ENCODE measurements around the gene CLCN7.

- TF ChIP-seq USF2 (IDR thresholded peaks at IDR 0.05; ENCODE audit: low read depth, low read length): no peak
- TF ChIP-seq CTCF (conservative IDR thresholded peaks at IDR 0.05; ENCODE audit: low read depth, low read length): peak; percentile 30; the same call in 1 of the 2 replicates
- TF ChIP-seq RFX5 (IDR thresholded peaks at IDR 0.05; ENCODE audit: low read depth, low read length): no peak
- TF ChIP-seq POLR2A (IDR thresholded peaks at IDR 0.05; ENCODE audit: low read depth, low read length): no peak
- TF ChIP-seq MAZ (IDR thresholded peaks at IDR 0.05; ENCODE audit: borderline replicate concordance, low read depth, low read length): no peak
- TF ChIP-seq SMC3 (IDR thresholded peaks at IDR 0.05; ENCODE audit: low read depth, low read length): 0 out of 2 replicates have a peak, but pooled peaks have one; percentile 29
- peak; percentile 26 for TF ChIP-seq RAD21 (IDR thresholded peaks at IDR 0.05; ENCODE audit: low read length)
- no peak for TF ChIP-seq ELK1 (IDR thresholded peaks at IDR 0.05; ENCODE audit: borderline replicate concordance, low read depth, low read length)
These were observed 46.3 kb downstream of the CLCN7 start for GRCh38 chr16:1428511-1428910.

Measured in IMR-90 (cell line).